ENCODE measurements around the gene INPP4A. TPM values are rescaled to one million over a fixed set of nuclear protein-coding genes. Genes with fewer than 3 reads are reported as not detected.

Gene INPP4A
- total and polyA plus RNA-seq, 10 of the 15 experiments (the other 5 are each of a cell fraction or from before 2014, with no cell fraction given), result 4.7 to 62.3 (median 36.9) TPM

- TF ChIP-seq MYB (IDR thresholded peaks at IDR 0.05; ENCODE audit: borderline replicate concordance, low read depth, low read length), result no peak
- TF ChIP-seq CUX1 (IDR thresholded peaks at IDR 0.05; ENCODE audit: insufficient replicate concordance, low read depth, low read length), result peak; percentile 71
- no peak for TF ChIP-seq TCF7 (IDR thresholded peaks at IDR 0.05; ENCODE audit: borderline replicate concordance)
- 0 out of 2 replicates have a peak, but pooled peaks have one; percentile 17 for TF ChIP-seq NBN (IDR thresholded peaks at IDR 0.05)
Measured at GRCh38 chr2:98637401-98638147, 192.9 kb downstream of the INPP4A start (continued).

GRCh38 chr2:98643496-98644100 is 198.9 kb downstream of the INPP4A start:
- 64% methylated on average over 5 of the region's 5 CpGs for WGBS (ENCODE audit: insufficient coverage, insufficient replicate concordance, low lambda C conversion rate, missing lambda C conversion rate)
- in situ Hi-C loops (cut with MboI), result no loop called here

More at GRCh38 chr2:98643496-98644100, 198.9 kb downstream of the INPP4A start:
- TF ChIP-seq SPI1 (IDR thresholded peaks at IDR 0.05; ENCODE audit: borderline replicate concordance, insufficient read depth, low read depth, low read length), result peak; percentile 87
- no peak for TF ChIP-seq CBFB (IDR thresholded peaks at IDR 0.05; ENCODE audit: low read depth)
- no peak for TF ChIP-seq BRCA1 (IDR thresholded peaks at IDR 0.05; ENCODE audit: low read depth, low read length)
- Histone ChIP-seq H3K4me2 (ENCODE audit: control insufficient read depth, insufficient read depth) (no peak overlapping the region), H3K9ac (ENCODE audit: control insufficient read depth, insufficient read depth, low read length) (no peak overlapping the region), H3K36me3 (ENCODE audit: control insufficient read depth in 2 of 2, insufficient read depth in 2 of 2, low read length in 1 of 2) (no peaks in the 10 kb centered on the region), H3K27ac (ENCODE audit: control insufficient read depth, insufficient read depth) (no peak overlapping the region), H3K4me3 (no peak overlapping the region), H3K4me1 (ENCODE audit: control insufficient read depth, insufficient read depth, low read length) (no peaks in the 10 kb centered on the region; the same call in 1 of the 2 replicates), H4K20me1 (ENCODE audit: control insufficient read depth, insufficient read depth) (no peaks in the 10 kb centered on the region), H3K9me3 (replicated peaks; ENCODE audit: control insufficient read depth, insufficient read depth, low read length) (no peaks in the 10 kb centered on the region), H3K27me3 (replicated peaks in 1 of 2; ENCODE audit: control insufficient read depth in 2 of 2, insufficient read depth in 2 of 2, low read length in 1 of 2) (no peaks in the 10 kb centered on the region), H2AFZ (ENCODE audit: control insufficient read depth, low read depth, low read length) (no peak overlapping the region), H3K79me2 (ENCODE audit: control insufficient read depth, insufficient read depth, low read length) (no peaks in the 10 kb centered on the region)
- CTCF ChIA-PET, result interaction anchor here (1.4 kb wide), 1 partner anchor 423 kb away, joined by 3 read pairs; no protein-coding TSS in a partner anchor
- POLR2A ChIA-PET, result no interaction called here
- ATAC-seq, result peak; percentile 48; the same call in 2 of the 3 replicates
- FAIRE-seq, result peak; percentile 93
- intact Hi-C loops (cut with micrococcal nuclease; ENCODE audit: unreplicated experiment), result loop anchor here (10.0 kb wide), 1 partner anchor 511 kb away; the partner anchor contains the start of genes LIPT1 and TSGA10
- SMC1A ChIA-PET (ENCODE audit: uncharacterized antibody, unreplicated experiment), result interaction anchor here (0.8 kb wide), 1 partner anchor 9 kb away, joined by 3 read pairs; no protein-coding TSS in a partner anchor
- BruUV-seq (replicated peaks), result no TSS peak
- no peak for DNase-seq (ENCODE audit: low read depth, low spot score)
- RAD21 ChIA-PET (ENCODE audit: unreplicated experiment), result interaction anchor here (0.9 kb wide), 1 partner anchor 194 kb away, joined by 3 read pairs; no protein-coding TSS in a partner anchor

Data from GM12878 (cell line).